Peyer's patch (tissue), 4 donors: Measurements from ENCODE around the gene SMOC1.

Experiments used
- POLR2A ChIP-seq, 2 donors: fragments of 450-650 bp; IDR thresholded peaks; one replicate each; pipeline ENCODE4 v1.5.1; 2017; ENCODE audit warnings: antibody characterized with exemption in 2 of 2, mild to moderate bottlenecking in 2 of 2, moderate library complexity in 2 of 2
- TF ChIP-seq, protein P1 (sequence below), 6 experiments: fragments of 450-650 bp in 4 of 6; fragments of 200-600 bp in 2 of 6; sonication (generic) in 1 of 6; IDR thresholded peaks; one replicate each; pipeline ENCODE4 v1.5.1; 2017 to 2019; ENCODE audit warnings: antibody characterized with exemption in 6 of 6, mild to moderate bottlenecking in 3 of 6, moderate library complexity in 1 of 6

GRCh38 chr14:69855180-69855832 is 23.9 kb upstream of the SMOC1 start:
- TF ChIP-seq, protein P1, sequence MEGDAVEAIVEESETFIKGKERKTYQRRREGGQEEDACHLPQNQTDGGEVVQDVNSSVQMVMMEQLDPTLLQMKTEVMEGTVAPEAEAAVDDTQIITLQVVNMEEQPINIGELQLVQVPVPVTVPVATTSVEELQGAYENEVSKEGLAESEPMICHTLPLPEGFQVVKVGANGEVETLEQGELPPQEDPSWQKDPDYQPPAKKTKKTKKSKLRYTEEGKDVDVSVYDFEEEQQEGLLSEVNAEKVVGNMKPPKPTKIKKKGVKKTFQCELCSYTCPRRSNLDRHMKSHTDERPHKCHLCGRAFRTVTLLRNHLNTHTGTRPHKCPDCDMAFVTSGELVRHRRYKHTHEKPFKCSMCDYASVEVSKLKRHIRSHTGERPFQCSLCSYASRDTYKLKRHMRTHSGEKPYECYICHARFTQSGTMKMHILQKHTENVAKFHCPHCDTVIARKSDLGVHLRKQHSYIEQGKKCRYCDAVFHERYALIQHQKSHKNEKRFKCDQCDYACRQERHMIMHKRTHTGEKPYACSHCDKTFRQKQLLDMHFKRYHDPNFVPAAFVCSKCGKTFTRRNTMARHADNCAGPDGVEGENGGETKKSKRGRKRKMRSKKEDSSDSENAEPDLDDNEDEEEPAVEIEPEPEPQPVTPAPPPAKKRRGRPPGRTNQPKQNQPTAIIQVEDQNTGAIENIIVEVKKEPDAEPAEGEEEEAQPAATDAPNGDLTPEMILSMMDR (IDR thresholded peaks at IDR 0.05): no peak
- no peak for TF ChIP-seq POLR2A (IDR thresholded peaks at IDR 0.05)
